Measurements from ENCODE around the gene DNAL4.
A peak's percentile ranks its signal among the peaks of the same experiment; 100 is the strongest.
"Not testable (repeated sequence)": the region's sequence is repeated elsewhere in the genome, so short reads cannot be mapped to it uniquely, and the experiment has no call there.

Gene DNAL4

DNA sequence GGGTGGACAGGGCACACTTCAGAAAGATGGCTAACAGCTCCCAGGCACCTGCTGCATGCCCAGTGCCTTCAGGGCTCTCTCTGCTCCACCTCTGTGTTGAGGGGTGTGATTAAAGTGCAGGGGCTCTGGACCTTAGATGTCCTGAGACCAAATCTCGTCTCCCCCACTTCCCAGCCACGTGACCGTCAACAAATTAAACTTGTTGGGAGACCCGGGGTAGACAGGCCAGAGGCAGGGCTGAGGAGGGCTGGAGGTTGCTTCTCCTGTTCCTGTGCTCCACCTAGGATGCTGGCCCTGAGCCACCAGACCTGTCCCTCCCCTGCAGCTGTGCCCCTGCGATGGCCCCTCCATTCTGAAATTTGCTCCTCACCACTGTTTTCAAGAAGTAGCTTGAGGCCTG lies 32.9 kb upstream of the DNAL4 start:
- DNase-seq (ENCODE audit: low spot score): no peak

DNA sequence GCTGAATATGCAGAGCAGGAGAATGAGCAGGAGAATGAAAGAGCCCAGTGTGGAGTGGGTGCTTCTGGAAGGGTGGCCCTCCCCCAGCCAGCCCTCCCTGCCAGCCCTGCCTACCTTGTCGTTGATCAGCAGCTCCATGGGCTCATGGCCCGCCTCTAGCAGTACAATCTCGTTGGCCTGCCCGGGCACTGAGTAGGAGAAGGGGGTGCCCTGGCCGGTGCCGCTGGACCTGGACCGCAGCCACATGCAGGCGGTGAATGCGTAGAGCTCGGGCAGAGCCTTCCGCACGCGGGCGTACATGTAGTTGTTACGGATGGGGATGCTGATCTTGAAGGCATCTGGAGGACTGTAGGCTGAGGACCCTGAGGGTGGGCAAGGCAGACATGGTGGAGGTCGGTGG lies 32.4 kb upstream of the DNAL4 start:
- DNase-seq (ENCODE audit: low spot score): no peak

DNA sequence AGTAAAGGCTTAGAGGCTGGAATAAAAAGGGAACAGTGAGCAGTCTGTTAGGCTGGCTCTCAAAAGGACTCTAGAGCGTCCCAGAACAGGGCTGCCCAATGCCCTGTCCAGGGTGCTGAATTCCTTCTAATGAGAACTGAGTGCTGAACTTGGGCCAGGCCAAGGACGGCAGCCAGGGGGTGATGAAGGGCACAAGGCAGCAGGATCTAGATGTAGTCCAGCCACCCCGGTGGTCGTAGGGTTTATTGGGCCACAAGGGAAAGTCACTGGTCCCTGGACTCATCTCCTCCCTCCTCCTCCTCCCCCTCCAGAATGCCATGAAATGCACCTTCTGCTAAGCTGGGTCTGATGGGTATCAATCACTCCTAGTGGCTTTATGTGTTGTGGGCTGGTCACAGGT lies 30.6 kb upstream of the DNAL4 start:
- DNase-seq (ENCODE audit: low spot score): peak; percentile 76

DNA sequence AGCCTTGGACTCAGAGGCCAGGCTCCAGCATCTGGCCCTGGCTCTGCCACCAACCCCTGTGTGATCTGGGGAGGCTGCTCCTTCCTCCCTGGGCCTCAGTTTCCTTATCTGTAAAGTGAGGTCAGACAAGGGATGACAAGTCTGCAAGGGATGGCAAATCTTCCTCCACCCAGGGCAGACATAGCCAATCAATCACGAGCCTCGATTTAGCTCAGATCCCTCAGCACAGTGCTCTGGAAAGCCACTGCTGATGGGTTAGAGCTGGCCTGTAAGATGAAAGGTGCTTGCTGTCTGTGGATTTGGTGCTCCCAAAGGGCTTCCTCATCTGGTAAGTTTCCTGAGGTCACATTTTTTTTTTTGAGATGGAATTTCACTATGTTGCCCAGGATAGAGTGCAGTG lies 29.7 kb upstream of the DNAL4 start:
- DNase-seq (ENCODE audit: low spot score): no peak

DNA sequence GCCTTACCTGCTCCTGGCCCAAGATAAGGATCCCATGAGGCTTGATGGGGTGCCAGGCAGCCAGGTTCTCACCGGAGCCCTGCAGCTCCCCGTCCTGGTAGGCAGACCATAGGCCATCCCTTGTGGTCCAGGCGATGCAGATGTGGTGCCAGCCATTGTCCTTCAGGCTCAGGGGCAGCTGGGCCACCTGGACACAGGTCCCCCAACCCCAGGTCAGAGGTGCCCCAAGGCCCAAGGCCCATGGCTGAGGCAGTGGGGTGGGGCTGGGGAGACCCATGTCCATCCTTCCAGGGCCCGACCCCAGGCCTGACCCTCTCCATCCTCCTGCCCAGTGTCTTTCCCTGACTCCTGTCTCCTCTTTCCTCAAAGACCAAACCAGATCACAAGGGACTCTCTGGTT lies 29.1 kb upstream of the DNAL4 start:
- DNase-seq (ENCODE audit: low spot score): no peak

DNA sequence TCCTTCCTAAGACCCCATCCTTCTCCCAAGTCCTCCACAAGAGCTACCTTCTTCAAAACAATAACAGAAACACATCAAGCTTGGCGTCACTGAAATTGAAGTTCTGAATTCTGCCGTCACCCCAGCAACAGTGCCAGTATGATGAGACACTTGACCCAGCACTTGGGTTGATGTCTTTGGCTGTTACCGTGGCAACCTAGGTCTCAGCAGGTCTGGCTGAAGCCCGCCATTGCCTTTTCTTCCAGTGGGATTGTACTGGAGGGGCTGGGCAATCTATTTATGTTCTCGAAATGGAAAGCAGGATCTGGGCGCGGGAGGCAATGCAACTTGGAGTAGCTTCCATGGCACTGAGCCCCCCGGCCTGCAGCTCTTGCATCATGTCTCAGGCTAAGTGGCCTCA lies 26.1 kb upstream of the DNAL4 start:
- no peak for DNase-seq (ENCODE audit: low spot score)

DNA sequence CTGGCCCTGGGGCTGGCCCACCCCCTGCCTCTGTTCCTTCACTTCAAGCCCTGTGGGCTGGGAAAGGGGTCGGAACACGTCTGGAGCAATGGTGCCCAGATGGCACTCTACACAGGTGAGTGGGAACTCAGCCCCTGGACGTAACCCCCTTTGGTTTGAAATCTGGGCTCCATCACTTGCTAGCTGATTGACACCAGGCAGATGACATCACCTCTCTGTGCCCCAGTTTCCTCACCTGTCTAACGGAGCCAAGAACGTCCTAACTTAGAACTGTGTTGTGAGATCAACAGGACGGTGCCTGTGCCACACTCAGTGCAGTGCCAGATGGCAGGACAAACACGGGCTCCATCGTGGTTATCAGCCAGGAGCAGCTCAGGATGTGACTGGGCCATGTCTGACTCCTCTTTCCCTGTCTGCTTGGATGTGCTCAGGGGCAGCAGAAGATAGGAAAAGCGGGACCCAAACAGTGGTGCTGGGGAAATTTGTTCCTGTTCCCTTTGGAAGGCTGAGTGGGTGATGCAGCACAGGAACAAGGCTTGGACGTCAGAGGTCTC lies 25.5 kb upstream of the DNAL4 start:
- no peak for DNase-seq (ENCODE audit: low spot score)

DNA sequence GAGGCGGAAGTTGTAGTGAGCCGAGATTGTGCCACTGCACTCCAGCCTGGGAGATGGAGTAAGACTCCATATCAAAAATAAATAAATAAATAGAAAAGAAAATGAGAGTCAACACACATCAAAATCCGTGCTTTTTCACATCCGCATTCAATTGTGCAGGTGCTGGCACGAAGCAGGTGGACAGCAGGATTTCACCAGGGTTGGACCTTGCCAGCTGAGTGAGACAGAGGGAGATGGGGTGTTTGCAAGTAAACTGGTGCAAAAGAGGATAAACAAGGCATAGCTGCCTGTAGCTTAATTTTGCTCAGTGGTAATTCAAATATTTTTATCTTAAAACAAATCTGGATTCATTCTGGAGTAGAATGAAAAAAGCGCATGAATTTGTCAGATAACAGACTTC lies 23.3 kb upstream of the DNAL4 start:
- no peak for DNase-seq (ENCODE audit: low spot score)

DNA sequence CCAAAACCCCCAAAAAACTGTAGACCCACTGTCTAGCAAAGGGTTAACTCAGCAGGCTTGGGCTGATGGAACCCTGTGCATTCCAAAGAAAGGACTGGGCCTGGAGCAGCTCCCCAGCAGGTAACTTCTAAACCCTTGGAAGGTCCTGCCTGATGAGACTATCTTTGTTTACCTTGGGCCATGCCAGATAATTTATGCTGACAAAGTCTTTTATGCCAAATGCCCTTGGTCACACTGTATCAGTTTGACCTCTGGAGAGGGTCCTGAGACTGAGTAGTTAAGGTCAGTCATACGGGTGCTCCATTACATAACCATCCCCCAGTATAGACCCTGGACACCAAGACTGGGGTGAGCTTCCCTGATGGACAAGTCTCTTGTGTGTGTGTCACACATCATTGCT lies 21.9 kb upstream of the DNAL4 start:
- DNase-seq (ENCODE audit: low spot score): no peak

DNA sequence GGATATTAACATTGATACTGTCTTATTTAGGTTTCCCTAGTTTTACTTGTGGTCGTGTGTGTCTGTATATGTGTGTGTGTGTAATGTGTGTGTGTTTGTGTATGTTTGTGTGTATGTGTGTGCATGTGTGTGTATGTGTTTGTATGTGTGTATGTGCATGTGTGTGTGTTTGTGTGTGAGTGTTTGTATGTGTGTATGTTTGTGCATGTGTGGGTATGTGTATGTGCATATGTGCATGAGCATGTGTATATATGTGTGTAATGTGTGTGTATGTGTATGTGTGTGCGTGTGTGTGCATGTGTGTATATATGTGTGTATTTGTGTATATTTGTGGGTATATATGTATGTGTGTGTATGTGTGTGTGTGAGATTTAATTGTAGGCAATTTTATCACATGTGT lies 17.3 kb upstream of the DNAL4 start:
- no peak for DNase-seq (ENCODE audit: low spot score)

DNA sequence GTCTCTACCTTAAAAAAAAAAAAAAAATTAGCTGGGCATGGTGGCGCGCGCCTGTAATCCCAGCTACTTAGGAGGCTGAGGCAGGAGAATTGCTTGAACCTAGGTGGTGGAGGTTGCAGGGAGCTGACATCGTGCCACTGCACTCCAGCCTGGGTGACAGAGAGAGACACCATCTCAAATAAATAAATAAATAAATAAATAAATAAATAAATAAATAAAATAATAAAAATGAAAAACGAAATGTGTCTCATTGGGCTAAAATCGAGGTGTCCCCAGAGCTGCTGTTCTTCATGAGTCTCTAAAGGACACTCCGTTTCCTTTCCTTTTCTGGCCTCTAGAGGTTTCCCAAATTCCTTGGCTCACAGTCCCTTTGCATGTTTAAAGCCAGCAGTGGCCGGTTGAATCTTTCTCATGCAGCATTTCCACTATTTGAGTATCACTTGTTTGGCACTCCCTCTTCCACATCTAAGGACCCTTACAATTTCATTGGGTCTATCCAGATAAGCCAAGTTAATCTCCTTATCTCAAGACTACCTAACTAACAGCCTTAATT lies 11.2 kb upstream of the DNAL4 start:
- not testable (repeated sequence) for DNase-seq (ENCODE audit: low spot score)

DNA sequence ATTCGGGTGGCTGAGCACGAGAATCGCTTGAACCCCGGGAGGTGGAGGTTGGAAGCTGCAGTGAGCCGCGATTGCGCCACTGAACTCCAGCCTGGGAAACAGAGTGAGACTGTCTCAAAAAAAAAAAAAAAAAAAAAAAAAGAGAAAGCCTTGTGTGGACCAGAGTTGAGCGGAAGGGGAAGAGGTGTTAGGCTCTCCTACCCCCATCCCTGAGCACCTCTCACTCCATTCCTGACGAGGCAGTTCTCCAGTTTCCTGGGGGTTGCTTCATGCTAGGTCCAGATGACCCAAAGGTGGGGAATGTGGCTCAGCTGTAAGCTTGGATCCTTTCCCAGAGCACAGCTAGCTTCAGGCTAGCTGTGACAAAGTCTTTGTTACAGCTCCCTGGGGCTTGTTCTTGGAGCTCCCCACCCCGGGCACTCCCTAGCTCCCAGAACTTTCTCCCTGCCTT lies 8.8 kb upstream of the DNAL4 start:
- DNase-seq (ENCODE audit: low spot score): peak; percentile 85

DNA sequence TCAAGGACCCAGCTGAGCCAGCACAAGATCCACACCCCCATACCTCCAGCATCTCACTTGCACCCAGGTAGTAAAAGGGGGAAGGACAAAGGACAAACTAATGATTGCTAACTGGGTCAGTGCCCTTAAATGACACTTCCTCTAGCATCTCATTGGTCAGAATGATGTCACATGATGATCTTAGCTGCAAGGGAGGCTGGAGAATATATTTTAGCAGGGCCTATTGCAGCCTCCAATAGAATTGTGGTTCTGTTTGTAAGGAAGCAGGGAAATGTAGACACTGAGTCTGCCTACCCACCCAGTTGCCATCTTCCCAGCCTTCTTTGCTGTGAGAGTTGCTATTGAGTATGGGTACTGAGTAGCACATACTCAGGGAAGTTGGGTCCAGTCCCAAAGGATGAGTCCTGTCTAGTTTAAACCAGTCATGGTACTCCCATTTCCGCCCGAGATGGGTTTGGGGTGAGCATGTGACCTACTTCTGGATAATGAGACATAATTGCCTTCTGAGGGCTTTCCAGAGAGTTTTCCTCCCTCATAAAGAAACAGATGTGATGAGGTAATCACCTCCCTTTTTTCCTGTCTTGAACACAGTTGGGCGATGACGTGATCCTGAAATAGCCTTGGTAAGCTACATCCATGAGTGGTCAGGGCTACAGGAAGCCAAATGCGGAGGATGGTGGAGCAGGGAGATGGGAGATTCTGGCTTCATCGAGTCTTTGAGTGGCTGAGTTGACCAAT lies 5.5 kb upstream of the DNAL4 start:
- DNase-seq (ENCODE audit: low spot score): no peak

DNA sequence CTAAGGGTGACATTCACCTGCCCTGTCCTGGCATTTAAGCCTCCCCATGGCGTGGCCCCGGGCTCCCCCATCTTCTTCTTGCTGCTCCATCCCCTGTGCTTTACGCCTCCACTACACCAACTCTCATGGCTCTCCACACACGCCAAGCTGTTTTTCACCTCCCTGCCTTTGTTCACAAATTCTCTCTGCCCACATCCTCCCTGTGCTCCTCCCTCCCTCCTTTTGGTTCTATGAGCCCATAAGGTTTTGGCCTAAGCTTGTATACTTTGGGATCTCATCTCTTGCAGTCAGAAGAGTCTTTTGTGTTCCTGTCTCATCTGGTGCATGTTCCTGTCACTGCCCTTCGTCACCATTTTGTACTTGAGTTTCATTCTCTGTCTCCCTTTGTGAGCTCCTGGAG lies 4.6 kb upstream of the DNAL4 start:
- DNase-seq (ENCODE audit: low spot score): no peak

DNA sequence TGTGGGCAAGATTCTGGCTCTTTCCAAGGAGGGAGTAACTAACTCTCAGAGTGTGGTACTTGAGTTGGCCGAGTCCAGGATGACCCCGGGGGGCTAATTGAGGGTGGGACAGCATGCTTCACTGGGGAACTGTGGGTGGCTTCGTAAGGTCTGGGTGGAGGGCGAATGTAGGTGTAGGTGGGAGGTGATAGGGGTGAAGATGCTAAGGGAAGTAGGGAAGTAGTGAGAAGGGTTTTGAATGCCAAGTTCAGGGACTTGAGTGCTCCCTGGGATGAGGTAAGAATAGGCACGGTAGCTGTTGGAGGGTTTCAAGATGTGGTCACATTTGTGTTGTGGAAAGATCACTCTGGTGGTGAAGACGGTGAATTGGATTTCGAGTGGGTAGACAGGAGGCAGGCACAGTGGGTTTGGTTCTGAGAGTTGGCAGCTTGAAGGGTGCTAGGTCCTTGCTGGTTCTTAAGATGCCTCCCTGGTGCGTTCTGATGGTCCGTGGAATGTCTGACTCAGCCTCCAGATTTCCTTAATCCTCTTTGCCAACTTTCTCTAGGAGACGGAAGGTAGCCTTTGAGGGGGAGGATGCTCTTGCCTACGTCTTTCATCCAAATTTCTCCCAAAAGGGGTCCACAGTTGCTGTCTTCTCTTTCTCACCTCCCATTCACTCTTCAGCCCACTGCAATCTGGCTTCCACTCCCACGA lies 2.5 kb upstream of the DNAL4 start:
- DNase-seq (ENCODE audit: low spot score): no peak

DNA sequence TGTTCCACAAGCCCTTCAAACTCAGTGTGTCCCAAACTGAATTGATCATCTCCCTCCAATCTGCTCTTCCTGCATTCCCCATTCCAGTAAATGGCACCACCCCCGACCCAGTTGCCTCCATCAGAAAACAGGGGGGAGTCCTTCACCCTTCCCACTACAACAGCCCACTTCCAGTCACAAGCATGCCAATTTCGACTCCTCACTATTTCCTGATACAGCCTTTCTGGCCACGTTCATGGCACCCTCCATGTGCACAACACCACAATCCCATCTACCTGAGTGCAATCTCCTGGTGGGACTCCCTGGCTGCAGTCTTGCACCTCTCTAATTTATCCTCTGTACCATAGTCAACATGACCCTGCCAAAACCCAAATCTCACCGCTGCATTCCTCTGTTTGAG lies 1.6 kb upstream of the DNAL4 start:
- no peak for DNase-seq (ENCODE audit: low spot score)

DNA sequence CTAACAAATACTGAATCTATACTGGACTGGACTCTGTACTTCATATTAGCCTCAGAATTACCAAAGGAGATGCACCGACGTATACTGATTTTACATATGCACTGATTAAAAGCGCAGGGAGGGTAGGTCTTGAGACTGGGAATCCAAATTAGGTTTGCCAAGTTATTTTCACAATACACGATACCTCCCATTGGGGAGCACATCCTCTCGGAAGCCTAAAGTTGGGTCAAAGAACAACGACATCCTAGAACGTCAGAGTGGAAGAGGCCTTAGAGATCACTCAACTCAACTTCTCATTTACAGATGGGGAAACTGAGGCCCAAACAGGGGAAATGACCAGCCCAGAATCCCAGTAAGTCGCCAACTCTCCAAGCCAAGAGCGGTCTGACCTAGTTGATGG lies 626 bp downstream of the DNAL4 start:
- DNase-seq (ENCODE audit: low spot score): no peak

DNA sequence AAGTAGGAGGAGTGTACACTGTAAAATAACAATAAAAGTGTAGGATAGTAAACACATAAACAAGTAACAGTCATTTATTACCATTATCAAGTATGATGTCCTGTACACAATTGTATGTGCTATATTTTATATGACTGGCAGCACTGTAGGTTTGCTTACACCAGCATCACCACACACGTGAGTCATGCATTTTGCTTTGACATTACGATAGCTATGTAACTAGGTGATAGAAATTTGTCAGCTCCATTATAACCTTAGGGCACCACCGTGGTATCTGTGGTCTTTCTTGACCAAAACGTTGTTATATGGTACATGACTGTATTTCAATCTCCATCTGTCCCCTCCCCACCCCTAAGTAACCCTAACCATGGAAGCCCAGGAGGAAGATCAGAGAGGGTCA lies 1.1 kb downstream of the DNAL4 start:
- no peak for DNase-seq (ENCODE audit: low spot score)

DNA sequence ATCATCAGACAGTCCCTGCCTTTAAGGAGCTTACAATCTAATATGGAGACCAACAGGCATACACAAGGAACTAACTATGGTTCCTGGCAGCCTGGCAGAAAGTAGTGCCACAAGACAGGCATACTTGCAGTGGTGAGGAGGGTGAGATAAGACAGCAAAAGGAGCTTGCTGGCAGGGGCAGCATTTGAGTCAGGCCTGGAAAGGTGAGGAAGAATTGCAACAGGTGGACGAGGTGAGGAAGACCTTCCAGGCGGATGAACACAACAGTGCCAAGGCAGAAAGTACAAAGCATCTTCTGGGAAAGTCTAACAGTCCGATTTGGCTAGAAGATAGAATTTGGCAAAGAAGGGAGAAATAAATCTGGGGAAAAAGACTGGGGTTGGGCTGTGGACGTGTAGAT lies 4.3 kb downstream of the DNAL4 start:
- DNase-seq (ENCODE audit: low spot score): no peak

DNA sequence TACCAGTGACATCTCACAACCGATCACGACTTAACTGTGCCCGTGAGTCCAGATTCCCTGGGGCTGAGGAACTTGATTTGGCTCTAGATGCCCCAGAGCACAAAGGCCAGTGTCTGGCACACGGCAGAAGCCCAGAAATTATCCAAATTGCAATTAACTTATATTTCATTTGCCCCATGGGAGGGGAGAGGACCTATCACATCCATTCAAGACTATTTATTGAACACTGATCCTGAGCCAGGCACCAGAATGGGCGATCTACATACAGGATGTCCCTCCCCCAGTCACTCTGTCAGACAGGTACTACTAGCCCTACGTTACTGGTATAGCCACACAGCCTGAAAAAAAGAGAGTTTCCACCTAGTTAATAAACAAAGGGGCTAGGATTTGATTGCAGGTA lies 5.1 kb downstream of the DNAL4 start:
- DNase-seq (ENCODE audit: low spot score): no peak

DNA sequence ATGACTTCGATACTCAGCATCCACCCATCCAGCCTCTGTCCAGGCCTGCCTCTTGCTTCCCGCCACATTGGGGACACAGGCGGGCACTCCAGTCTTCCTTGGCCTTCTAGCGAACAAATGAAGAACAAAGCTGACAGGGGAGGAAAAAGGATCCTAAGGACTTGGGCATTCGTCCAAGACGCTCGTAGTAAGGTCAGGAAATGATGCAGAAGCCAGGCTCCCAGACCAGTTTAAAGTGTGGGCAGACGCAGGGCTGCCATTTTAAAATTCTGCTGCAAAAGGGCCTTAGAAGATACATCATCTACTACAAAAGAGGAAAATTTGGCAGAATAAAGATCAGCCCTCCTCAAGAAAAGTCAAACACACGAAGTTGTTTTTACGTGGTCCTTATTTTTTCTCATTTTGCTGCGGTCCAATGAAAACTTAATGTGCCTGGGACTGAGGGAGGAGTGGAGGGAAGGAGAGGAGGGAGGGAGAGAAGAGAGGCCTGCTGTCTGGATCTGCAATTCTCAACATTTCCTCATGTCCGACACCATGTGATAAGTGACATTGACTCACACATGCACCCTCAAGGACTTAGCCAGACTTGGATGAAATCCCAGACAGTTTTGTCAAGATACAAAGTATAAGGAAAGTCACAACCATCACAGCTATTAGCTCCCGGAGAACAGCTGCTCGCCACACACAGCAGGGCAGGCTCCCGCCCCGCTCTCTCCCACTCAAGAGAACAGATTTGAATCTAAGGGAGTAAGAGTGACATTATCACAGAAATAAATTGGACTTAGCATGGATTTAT lies 5.7 kb downstream of the DNAL4 start:
- DNase-seq (ENCODE audit: low spot score): peak; percentile 82

DNA sequence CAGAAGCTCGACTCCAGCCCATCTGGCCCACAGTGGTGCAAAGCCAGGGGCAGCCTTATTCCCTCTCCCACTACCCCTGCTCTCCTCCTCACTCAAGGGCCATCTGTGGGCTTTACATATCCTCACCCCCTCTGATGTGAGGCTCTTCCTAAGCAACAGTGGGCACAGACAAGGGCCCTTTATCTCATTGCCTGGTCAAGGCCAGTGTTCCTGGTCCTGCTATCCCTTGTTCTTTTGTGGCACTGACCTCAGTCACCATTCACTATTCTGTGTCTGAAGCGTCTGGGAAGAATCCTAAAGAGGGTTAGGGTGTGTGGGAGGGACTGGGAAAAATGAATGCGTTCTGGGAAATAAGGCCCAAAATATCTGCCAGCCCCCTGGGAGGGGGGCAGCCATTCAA lies 7.3 kb downstream of the DNAL4 start:
- no peak for DNase-seq (ENCODE audit: low spot score)

DNA sequence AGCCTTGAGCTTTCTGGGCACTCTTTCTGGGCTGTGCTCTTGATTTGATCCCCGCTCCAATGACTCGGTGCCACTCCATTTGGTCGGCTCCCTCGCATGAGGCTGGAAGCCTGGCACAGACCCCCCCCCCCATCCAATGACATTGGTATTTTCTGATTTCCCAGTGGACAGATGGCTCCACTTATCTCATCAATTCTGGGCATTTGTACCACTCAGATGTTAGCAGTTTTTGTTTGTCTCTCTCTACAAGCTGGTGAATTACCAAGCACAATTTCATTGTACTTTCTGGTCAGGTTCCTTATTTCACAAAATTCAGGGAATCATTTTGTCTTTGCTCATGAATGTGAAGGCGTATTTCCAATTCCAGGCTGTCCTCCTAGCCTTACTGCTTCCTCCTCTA lies 9.1 kb downstream of the DNAL4 start:
- no peak for DNase-seq (ENCODE audit: low spot score)

Measured in hepatic stellate cell (primary cell).